HCT116 (cell line): ENCODE data around the gene CAPN1.

Experiments used
- CBX3 ChIP-seq: IDR thresholded peaks from 2 replicates; pipeline ENCODE4 v1.6.1; 2012; ENCODE audit warnings: low read depth
- CEBPB ChIP-seq: IDR thresholded peaks from 2 replicates; pipeline ENCODE4 v1.6.1; 2012; ENCODE audit warnings: low read depth
- EZH2 ChIP-seq: fragments of 200-600 bp; sonication (generic); IDR thresholded peaks from 2 replicates; pipeline ENCODE4 v1.6.1; 2017; ENCODE audit warnings: antibody characterized with exemption, mixed run types
- EZH2phosphoT487 ChIP-seq: fragments of 200-600 bp; IDR thresholded peaks from 2 replicates; pipeline ENCODE4 v1.6.1; 2018; ENCODE audit warnings: antibody characterized with exemption, borderline replicate concordance
- POLR2A ChIP-seq: IDR thresholded peaks from 2 replicates; pipeline ENCODE4 v1.7.0; 2011; ENCODE audit warnings: borderline replicate concordance; ENCODE audit not compliant: insufficient read depth, insufficient read length; ENCODE audit errors: extremely low read depth
- POLR2AphosphoS5 ChIP-seq: IDR thresholded peaks from 2 replicates; pipeline ENCODE4 v1.6.1; 2011; ENCODE audit warnings: mild to moderate bottlenecking, low read depth, low read length, moderate library complexity
- RAD21 ChIP-seq: IDR thresholded peaks from 2 replicates; pipeline ENCODE4 v1.6.1; 2012; ENCODE audit warnings: low read depth, mild to moderate bottlenecking
- SIN3A ChIP-seq: IDR thresholded peaks from 2 replicates; pipeline ENCODE4 v1.6.1; 2012; ENCODE audit warnings: low read depth
- TCF7L2 ChIP-seq: IDR thresholded peaks from 2 replicates; pipeline ENCODE4 v1.7.0; 2011; ENCODE audit warnings: borderline replicate concordance, inconsistent platforms; ENCODE audit not compliant: insufficient read depth, insufficient read length; ENCODE audit errors: extremely low read depth
- YY1 ChIP-seq: IDR thresholded peaks from 2 replicates; pipeline ENCODE4 v1.6.1; 2011; ENCODE audit warnings: low read length, low read depth, moderate library complexity, mild to moderate bottlenecking; ENCODE audit not compliant: insufficient replicate concordance; ENCODE audit errors: extremely low read depth
- TF ChIP-seq, protein P1 (sequence below), 3 experiments: fragments of 200-600 bp in 1 of 3; sonication (generic) in 1 of 3; IDR thresholded peaks in 2 of 3; conservative IDR thresholded peaks in 1 of 3; 2 replicates each; pipeline ENCODE4 v1.5.1; 2012 to 2017; ENCODE audit warnings: low read depth in 2 of 3, low read length in 2 of 3, antibody characterized with exemption in 1 of 3, borderline replicate concordance in 1 of 3, control low read depth in 1 of 3, mild to moderate bottlenecking in 1 of 3, mixed read lengths in 1 of 3, mixed run types in 1 of 3, moderate library complexity in 1 of 3; ENCODE audit not compliant: insufficient read depth in 1 of 3
- TF ChIP-seq, protein P2 (sequence below): IDR thresholded peaks from 2 replicates; pipeline ENCODE4 v1.6.1; 2011; ENCODE audit warnings: mild to moderate bottlenecking, low read length, moderate library complexity; ENCODE audit not compliant: insufficient replicate concordance; ENCODE audit errors: extremely low read depth
- TF ChIP-seq, protein P3 (sequence below): IDR thresholded peaks from 2 replicates; pipeline ENCODE4 v1.6.1; 2012; ENCODE audit warnings: low read depth

DNA sequence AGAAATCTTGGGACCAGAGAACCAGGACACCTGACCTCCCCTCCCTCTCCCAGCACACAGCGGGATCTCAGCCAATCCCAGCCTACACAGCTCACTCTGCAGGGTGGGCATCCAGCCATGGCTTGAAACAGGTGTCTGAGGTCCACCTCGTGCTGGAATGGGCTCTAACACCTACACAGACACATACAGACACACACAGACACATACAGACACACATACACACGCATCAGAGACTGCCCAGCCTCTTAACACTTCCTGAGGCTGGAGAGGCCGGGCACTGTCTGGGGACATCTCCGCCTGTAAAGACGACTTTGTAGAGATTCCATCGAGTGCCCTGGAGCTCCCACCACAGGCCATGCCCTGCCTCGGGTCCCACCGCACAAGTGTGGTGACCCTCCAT lies 36.7 kb downstream of the CAPN1 start:
- TF ChIP-seq POLR2A, result no peak
- TF ChIP-seq, protein P1, sequence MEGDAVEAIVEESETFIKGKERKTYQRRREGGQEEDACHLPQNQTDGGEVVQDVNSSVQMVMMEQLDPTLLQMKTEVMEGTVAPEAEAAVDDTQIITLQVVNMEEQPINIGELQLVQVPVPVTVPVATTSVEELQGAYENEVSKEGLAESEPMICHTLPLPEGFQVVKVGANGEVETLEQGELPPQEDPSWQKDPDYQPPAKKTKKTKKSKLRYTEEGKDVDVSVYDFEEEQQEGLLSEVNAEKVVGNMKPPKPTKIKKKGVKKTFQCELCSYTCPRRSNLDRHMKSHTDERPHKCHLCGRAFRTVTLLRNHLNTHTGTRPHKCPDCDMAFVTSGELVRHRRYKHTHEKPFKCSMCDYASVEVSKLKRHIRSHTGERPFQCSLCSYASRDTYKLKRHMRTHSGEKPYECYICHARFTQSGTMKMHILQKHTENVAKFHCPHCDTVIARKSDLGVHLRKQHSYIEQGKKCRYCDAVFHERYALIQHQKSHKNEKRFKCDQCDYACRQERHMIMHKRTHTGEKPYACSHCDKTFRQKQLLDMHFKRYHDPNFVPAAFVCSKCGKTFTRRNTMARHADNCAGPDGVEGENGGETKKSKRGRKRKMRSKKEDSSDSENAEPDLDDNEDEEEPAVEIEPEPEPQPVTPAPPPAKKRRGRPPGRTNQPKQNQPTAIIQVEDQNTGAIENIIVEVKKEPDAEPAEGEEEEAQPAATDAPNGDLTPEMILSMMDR (IDR thresholded peaks at IDR 0.05 in 2 of 3, conservative IDR thresholded peaks at IDR 0.05 in 1 of 3; ENCODE audit: borderline replicate concordance in 1 of 3, insufficient read depth in 1 of 3, low read depth in 2 of 3, low read length in 2 of 3), result no peak
- no peak for TF ChIP-seq RAD21
- TF ChIP-seq POLR2AphosphoS5, result no peak
- TF ChIP-seq SIN3A, result no peak
- TF ChIP-seq, protein P2, sequence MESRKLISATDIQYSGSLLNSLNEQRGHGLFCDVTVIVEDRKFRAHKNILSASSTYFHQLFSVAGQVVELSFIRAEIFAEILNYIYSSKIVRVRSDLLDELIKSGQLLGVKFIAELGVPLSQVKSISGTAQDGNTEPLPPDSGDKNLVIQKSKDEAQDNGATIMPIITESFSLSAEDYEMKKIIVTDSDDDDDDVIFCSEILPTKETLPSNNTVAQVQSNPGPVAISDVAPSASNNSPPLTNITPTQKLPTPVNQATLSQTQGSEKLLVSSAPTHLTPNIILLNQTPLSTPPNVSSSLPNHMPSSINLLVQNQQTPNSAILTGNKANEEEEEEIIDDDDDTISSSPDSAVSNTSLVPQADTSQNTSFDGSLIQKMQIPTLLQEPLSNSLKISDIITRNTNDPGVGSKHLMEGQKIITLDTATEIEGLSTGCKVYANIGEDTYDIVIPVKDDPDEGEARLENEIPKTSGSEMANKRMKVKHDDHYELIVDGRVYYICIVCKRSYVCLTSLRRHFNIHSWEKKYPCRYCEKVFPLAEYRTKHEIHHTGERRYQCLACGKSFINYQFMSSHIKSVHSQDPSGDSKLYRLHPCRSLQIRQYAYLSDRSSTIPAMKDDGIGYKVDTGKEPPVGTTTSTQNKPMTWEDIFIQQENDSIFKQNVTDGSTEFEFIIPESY, result no peak
- no peak for TF ChIP-seq EZH2phosphoT487
- no peak for TF ChIP-seq CEBPB
- no peak for TF ChIP-seq YY1
- TF ChIP-seq EZH2, result no peak
- TF ChIP-seq, protein P3, sequence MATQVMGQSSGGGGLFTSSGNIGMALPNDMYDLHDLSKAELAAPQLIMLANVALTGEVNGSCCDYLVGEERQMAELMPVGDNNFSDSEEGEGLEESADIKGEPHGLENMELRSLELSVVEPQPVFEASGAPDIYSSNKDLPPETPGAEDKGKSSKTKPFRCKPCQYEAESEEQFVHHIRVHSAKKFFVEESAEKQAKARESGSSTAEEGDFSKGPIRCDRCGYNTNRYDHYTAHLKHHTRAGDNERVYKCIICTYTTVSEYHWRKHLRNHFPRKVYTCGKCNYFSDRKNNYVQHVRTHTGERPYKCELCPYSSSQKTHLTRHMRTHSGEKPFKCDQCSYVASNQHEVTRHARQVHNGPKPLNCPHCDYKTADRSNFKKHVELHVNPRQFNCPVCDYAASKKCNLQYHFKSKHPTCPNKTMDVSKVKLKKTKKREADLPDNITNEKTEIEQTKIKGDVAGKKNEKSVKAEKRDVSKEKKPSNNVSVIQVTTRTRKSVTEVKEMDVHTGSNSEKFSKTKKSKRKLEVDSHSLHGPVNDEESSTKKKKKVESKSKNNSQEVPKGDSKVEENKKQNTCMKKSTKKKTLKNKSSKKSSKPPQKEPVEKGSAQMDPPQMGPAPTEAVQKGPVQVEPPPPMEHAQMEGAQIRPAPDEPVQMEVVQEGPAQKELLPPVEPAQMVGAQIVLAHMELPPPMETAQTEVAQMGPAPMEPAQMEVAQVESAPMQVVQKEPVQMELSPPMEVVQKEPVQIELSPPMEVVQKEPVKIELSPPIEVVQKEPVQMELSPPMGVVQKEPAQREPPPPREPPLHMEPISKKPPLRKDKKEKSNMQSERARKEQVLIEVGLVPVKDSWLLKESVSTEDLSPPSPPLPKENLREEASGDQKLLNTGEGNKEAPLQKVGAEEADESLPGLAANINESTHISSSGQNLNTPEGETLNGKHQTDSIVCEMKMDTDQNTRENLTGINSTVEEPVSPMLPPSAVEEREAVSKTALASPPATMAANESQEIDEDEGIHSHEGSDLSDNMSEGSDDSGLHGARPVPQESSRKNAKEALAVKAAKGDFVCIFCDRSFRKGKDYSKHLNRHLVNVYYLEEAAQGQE, result no peak
- no peak for TF ChIP-seq TCF7L2
- TF ChIP-seq CBX3, result no peak
